Stomach (tissue), 4 donors: ENCODE data around the gene KLHDC8A.

Experiments used
- POLR2A ChIP-seq, 4 donors: fragments of 450-650 bp; IDR thresholded peaks; one replicate each; pipeline ENCODE4 v1.6.1; 2016; ENCODE audit warnings: antibody characterized with exemption in 4 of 4, control low read depth in 2 of 4, mild to moderate bottlenecking in 1 of 4, moderate library complexity in 1 of 4
- POLR2AphosphoS5 ChIP-seq, 3 donors: sonication (generic); formaldehyde crosslinking; IDR thresholded peaks; one replicate each; pipeline ENCODE4 v1.6.1; 2016; ENCODE audit warnings: antibody characterized with exemption in 3 of 3
- TF ChIP-seq, protein P1 (sequence below), 7 experiments: fragments of 450-650 bp in 4 of 7; fragments of 200-600 bp in 3 of 7; sonication (generic) in 3 of 7; IDR thresholded peaks; one replicate each; pipeline ENCODE4 v1.5.1; 2016 to 2019; ENCODE audit warnings: antibody characterized with exemption in 7 of 7, control low read depth in 2 of 7, mild to moderate bottlenecking in 1 of 7

DNA sequence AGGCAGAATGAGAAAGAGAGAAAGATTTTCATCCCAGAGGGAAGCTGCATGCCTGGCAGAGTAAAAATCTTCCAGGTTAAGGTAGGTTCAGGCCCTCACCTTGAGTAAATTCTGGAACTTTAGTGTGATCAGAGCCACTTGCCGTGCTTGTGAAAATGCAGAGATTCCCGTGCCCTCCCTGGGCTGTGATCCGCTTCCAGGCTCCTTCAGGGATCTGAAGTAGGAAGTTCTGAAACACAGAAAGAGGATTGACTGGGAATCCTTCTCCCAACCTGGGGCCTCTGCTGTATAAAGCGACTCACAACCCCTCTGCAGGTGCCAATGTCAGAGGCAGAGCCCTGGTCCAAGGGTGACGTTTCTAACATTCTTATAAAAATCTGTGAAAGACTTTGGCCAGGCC is 61.8 kb downstream of the KLHDC8A start:
- TF ChIP-seq POLR2AphosphoS5 (IDR thresholded peaks at IDR 0.05) (no peak), POLR2A (IDR thresholded peaks at IDR 0.05) (no peak)
- TF ChIP-seq, protein P1, sequence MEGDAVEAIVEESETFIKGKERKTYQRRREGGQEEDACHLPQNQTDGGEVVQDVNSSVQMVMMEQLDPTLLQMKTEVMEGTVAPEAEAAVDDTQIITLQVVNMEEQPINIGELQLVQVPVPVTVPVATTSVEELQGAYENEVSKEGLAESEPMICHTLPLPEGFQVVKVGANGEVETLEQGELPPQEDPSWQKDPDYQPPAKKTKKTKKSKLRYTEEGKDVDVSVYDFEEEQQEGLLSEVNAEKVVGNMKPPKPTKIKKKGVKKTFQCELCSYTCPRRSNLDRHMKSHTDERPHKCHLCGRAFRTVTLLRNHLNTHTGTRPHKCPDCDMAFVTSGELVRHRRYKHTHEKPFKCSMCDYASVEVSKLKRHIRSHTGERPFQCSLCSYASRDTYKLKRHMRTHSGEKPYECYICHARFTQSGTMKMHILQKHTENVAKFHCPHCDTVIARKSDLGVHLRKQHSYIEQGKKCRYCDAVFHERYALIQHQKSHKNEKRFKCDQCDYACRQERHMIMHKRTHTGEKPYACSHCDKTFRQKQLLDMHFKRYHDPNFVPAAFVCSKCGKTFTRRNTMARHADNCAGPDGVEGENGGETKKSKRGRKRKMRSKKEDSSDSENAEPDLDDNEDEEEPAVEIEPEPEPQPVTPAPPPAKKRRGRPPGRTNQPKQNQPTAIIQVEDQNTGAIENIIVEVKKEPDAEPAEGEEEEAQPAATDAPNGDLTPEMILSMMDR (IDR thresholded peaks at IDR 0.05) = no peak
